GM23338 (cell line): ENCODE data around the gene TRAIP. TPM values are rescaled to one million over a fixed set of nuclear protein-coding genes. Genes with fewer than 3 reads are reported as not detected.
A peak's percentile ranks its signal among the peaks of the same experiment; 100 is the strongest.

Experiments
- ATAC-seq: fragments of 200-7000 bp; cut with Tn5 transposase; 3 replicates; pipeline ENCODE4 v1.9.1; 2020
- DNase-seq: peaks from one replicate; pipeline ENCODE4 v3.0.0-alpha.2; 2015; ENCODE audit warnings: low spot score
- H2AFZ ChIP-seq: fragments of 200-600 bp; sonication (generic); 2 replicates; pipeline ENCODE4 v1.8.0; 2016; ENCODE audit warnings: antibody characterized with exemption, mild to moderate bottlenecking, moderate library complexity
- H3F3A ChIP-seq: fragments of 200-600 bp; sonication (generic); replicated peaks from 2 replicates; pipeline ENCODE4 v1.8.0; 2017; ENCODE audit warnings: antibody characterized with exemption, mixed run types, low read depth
- H3K27ac ChIP-seq: fragments of 200-600 bp; sonication (generic); 2 replicates; pipeline ENCODE4 v1.6.1; 2016; ENCODE audit warnings: low read depth
- H3K27me3 ChIP-seq: fragments of 200-600 bp; sonication (generic); 2 replicates; pipeline ENCODE4 v1.8.0; 2016; ENCODE audit warnings: mild to moderate bottlenecking, mixed run types, moderate library complexity; ENCODE audit not compliant: insufficient read depth
- H3K36me3 ChIP-seq: fragments of 200-600 bp; sonication (generic); 2 replicates; pipeline ENCODE4 v1.8.0; 2016; ENCODE audit warnings: mild to moderate bottlenecking; ENCODE audit not compliant: insufficient read depth
- H3K4me1 ChIP-seq: fragments of 200-600 bp; sonication (generic); 2 replicates; pipeline ENCODE4 v1.8.0; 2016; ENCODE audit warnings: mild to moderate bottlenecking, moderate library complexity; ENCODE audit not compliant: insufficient read depth
- H3K4me2 ChIP-seq: fragments of 200-600 bp; sonication (generic); 2 replicates; pipeline ENCODE4 v1.7.1; 2017; ENCODE audit warnings: mixed run types
- H3K4me3 ChIP-seq: fragments of 200-600 bp; sonication (generic); 2 replicates; pipeline ENCODE4 v1.6.1; 2016; ENCODE audit warnings: mixed run types
- H3K79me2 ChIP-seq: fragments of 200-600 bp; sonication (generic); replicated peaks from 2 replicates; pipeline ENCODE4 v1.8.0; 2017; ENCODE audit warnings: mild to moderate bottlenecking; ENCODE audit not compliant: insufficient read depth
- H3K9me2 ChIP-seq: fragments of 200-600 bp; sonication (generic); 2 replicates; pipeline ENCODE4 v1.8.0; 2017; ENCODE audit not compliant: insufficient read depth
- H4K20me1 ChIP-seq: fragments of 200-600 bp; sonication (generic); replicated peaks from 2 replicates; pipeline ENCODE4 v1.8.0; 2017; ENCODE audit warnings: mild to moderate bottlenecking; ENCODE audit not compliant: insufficient read depth
- H3K27ac Mint-ChIP-seq: 2 replicates; pipeline ENCODE4 v1.8.0; 2020; ENCODE audit warnings: inconsistent platforms, mild to moderate bottlenecking, moderate library complexity, mixed read lengths
- H3K27me3 Mint-ChIP-seq: 3 replicates; pipeline ENCODE4 v1.8.0; 2022; ENCODE audit warnings: low read depth, mild to moderate bottlenecking, moderate library complexity, mixed read lengths, inconsistent platforms; ENCODE audit not compliant: insufficient read depth, poor library complexity
- H3K36me3 Mint-ChIP-seq: 3 replicates; pipeline ENCODE4 v1.8.0; 2021; ENCODE audit warnings: low read depth, mild to moderate bottlenecking, inconsistent platforms, moderate library complexity, mixed read lengths
- H3K4me1 Mint-ChIP-seq: 3 replicates; pipeline ENCODE4 v1.8.0; 2020; ENCODE audit warnings: mild to moderate bottlenecking, inconsistent platforms, mixed read lengths
- H3K4me3 Mint-ChIP-seq: 3 replicates; pipeline ENCODE4 v1.8.0; 2021; ENCODE audit warnings: moderate library complexity, mild to moderate bottlenecking, inconsistent platforms, mixed read lengths
- H3K9me3 Mint-ChIP-seq: 3 replicates; pipeline ENCODE4 v1.8.0; 2020; ENCODE audit warnings: moderate library complexity, mild to moderate bottlenecking, inconsistent platforms, mixed read lengths
- CREB1 ChIP-seq: fragments of 250-450 bp; sonication (Bioruptor Pico); IDR thresholded peaks from 2 replicates; pipeline ENCODE4 v1.5.0; 2020; ENCODE audit warnings: low read depth, mild to moderate bottlenecking, moderate library complexity
- ETS1 ChIP-seq: IDR thresholded peaks from 2 replicates; pipeline ENCODE4 v1.6.1; 2016; ENCODE audit warnings: antibody characterized with exemption
- EZH2phosphoT487 ChIP-seq: fragments of 200-600 bp; sonication (generic); IDR thresholded peaks from one replicate; pipeline ENCODE4 v1.8.1; 2018; ENCODE audit warnings: antibody characterized with exemption; ENCODE audit not compliant: unreplicated experiment
- NANOG ChIP-seq: IDR thresholded peaks from 2 replicates; pipeline ENCODE4 v1.6.1; 2016; ENCODE audit warnings: antibody characterized with exemption, borderline replicate concordance
- POLR2AphosphoS5 ChIP-seq: IDR thresholded peaks from 2 replicates; pipeline ENCODE4 v1.6.1; 2016; ENCODE audit warnings: antibody characterized with exemption, low read depth
- ZNF114 ChIP-seq: fragments of 250-450 bp; sonication (Bioruptor Pico); IDR thresholded peaks from 2 replicates; pipeline ENCODE4 v1.5.0; 2020; ENCODE audit warnings: mild to moderate bottlenecking, moderate library complexity
- polyA plus RNA-seq: library from polyadenylated mRNA; unstranded; fragments of >200 nt; fragmentation: Nextera tagmentation; extraction: Ambion mirVana; gene quantifications from 2 replicates; pipeline ENCODE4 v1.2.1, GENCODE V29; 2016
- total RNA-seq: library from RNA; depleted of rRNA; stranded (reverse); fragments of >200 nt; shearing (Covaris generic); gene quantifications from 2 replicates; pipeline ENCODE4 v1.2.3, GENCODE V29; 2014
- TF ChIP-seq, protein P1 (sequence below), 2 experiments: fragments of 200-600 bp in 1 of 2; sonication (generic) in 1 of 2; conservative IDR thresholded peaks; 2 replicates each; pipeline versions ENCODE4 v1.5.1 to v1.6.1; 2016 to 2017; ENCODE audit warnings: antibody characterized with exemption in 2 of 2, low read depth in 2 of 2, mild to moderate bottlenecking in 2 of 2, moderate library complexity in 1 of 2

TRAIP gene
- total and polyA plus RNA-seq, 2 experiments from 2014 or later = 15.3 to 16.6 TPM

DNA sequence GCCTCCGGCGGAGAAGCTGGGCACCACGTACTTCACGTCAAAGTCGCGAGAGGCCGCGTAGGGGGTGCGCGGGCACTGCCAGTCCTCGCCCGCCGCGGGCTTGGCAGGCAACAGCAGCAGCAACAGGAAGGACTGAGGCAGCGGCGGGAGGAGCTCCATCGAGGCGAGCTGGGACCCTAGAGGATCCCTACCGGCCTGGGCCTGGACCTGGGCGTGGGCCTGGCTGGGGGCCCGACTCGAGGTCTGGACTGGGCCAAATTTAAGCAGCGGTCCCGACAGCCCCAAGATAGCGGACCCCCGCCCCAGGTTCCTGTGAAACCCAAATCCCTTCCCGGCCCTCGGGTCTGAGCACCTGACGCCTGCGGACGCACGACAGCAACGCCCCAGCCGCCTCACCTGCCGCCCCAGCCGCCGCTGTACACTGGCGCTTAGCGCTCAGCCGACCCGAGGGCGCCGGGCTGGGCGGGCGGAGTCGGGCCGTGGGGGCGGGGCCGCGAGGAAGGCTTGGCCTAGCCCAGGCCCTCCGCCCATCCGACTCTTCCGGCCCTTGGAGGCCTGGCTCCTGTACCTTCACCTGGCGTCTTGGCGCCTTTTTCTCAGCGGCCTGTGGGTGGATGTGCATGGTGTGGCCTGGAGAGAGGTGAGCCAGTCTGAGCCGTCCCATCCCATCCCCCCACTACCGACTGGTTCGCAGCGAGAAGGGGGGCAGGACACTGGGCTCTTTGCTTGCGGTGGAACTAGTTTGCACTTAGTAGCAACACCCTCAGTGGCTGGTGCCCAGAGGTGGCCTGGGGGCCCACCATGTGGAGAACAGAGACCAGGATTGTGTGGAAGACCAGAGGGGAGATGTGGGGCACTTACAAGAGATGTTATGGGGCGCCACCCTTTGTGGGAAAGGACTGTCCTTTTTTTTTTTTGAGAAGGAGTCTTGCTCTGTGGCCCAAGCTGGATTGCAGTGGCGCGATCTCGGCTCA lies 47.4 kb upstream of the TRAIP start, which contains the start of gene MST1R:
Gene MST1R, minus strand, starts transcription at position 423 of the 974 bp plus-strand sequence. Its CDS starts 264 bp downstream, at position 159.
- Mint-ChIP-seq H3K36me3 (no peaks in the 10 kb centered on the region), H3K27me3 (peaks cover 20% of the 10 kb centered on the region), H3K4me3 (peak within 1 kb of the TSS; percentile 69), H3K27ac (peak within 1 kb of the TSS; percentile 95), H3K9me3 (no peaks in the 10 kb centered on the region), H3K4me1 (peaks cover 33% of the 10 kb centered on the region)
- Histone ChIP-seq H3K4me3 (peak within 1 kb of the TSS; percentile 49), H3K36me3 (no peaks in the 10 kb centered on the region), H3K4me2 (peak within 1 kb of the TSS; percentile 70), H3F3A (peaks cover 10% of the 10 kb centered on the region), H3K9me2 (peaks cover 5% of the 10 kb centered on the region; the same call in 1 of the 2 replicates), H4K20me1 (no peaks in the 10 kb centered on the region), H3K4me1 (peaks cover 25% of the 10 kb centered on the region), H3K27me3 (no peaks in the 10 kb centered on the region), H3K27ac (peak within 1 kb of the TSS; percentile 91), H3K79me2 (no peaks in the 10 kb centered on the region), H2AFZ (peak within 1 kb of the TSS; percentile 92)
- ATAC-seq (peak; percentile 87), DNase-seq (peak; percentile 98)
- TF ChIP-seq CREB1 = 0 out of 2 replicates have a peak, but pooled peaks have one; percentile 40
- TF ChIP-seq POLR2AphosphoS5 = peak; percentile 77
- no peak for TF ChIP-seq NANOG

DNA sequence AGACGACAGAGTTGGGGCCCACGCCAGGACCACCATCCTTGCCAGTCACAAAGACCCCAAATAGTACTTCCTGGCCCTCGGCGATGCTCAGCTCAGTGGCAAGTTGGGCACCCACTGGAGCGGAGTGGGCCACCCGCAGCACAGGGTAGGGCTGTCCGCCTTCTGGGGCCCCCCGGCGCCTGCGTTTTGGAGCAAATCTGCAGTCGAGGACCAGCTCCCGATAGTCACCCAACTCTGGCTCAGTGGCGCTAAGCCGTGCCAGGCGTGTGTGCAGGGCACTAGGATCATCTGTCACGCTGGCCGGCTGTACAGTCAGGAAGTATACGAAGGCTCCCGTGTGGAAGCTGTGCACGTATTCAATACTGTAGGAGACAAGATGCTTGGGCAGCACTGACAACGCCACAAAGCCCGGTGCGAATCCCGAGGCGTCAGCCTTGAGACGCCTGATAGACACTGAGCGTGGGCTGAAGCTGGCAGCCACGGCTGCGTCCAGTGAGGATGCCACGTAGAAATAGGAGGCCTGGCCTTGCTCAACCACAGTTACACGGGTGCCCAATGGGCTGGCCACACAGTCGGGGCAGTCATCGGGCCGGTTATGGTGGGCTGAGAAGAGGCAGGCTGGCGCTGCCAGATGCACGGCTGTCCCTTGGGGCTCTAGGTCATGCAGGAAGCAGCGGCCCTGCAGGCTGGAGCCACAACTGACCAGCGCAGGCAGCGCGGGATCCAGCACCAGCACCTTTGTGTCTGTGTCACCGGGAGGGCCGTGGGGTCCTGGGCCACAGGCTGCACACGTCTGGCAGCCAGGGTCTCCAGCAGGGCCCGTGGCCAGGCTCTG lies 46.4 kb upstream of the TRAIP start:
- Histone ChIP-seq H3K27me3 (no peaks in the 10 kb centered on the region), H3K4me2 (peak overlapping the region; percentile 70), H3F3A (peaks cover 10% of the 10 kb centered on the region), H3K4me1 (peaks cover 25% of the 10 kb centered on the region), H4K20me1 (no peaks in the 10 kb centered on the region), H3K79me2 (no peaks in the 10 kb centered on the region), H3K9me2 (peaks cover 5% of the 10 kb centered on the region; the same call in 1 of the 2 replicates), H3K27ac (no peak overlapping the region), H2AFZ (peak overlapping the region; percentile 69; the same call in 1 of the 2 replicates), H3K36me3 (no peaks in the 10 kb centered on the region), H3K4me3 (peak overlapping the region; percentile 49; the same call in 1 of the 2 replicates)
- no peaks in the 10 kb centered on the region for H3K36me3 Mint-ChIP-seq
- H3K27ac Mint-ChIP-seq = no peak overlapping the region
- ATAC-seq (no peak), DNase-seq (no peak)
- H3K9me3 Mint-ChIP-seq = no peaks in the 10 kb centered on the region
- peaks cover 21% of the 10 kb centered on the region for H3K27me3 Mint-ChIP-seq
- no peak overlapping the region; the same call in 1 of the 3 replicates for H3K4me3 Mint-ChIP-seq
- peaks cover 22% of the 10 kb centered on the region for H3K4me1 Mint-ChIP-seq
- no peak for TF ChIP-seq NANOG

- Mint-ChIP-seq H3K4me1 (peaks cover 18% of the 10 kb centered on the region), H3K27ac (no peak overlapping the region), H3K27me3 (peaks cover 21% of the 10 kb centered on the region), H3K9me3 (no peaks in the 10 kb centered on the region), H3K36me3 (no peaks in the 10 kb centered on the region), H3K4me3 (no peak overlapping the region)
- DNase-seq = no peak
- no peak overlapping the region for H2AFZ ChIP-seq
- no peaks in the 10 kb centered on the region for H3K27me3 ChIP-seq
- peaks cover 10% of the 10 kb centered on the region for H3F3A ChIP-seq
- no peaks in the 10 kb centered on the region for H3K36me3 ChIP-seq
- H3K79me2 ChIP-seq = no peaks in the 10 kb centered on the region
- ATAC-seq = no peak
- H3K4me1 ChIP-seq = peaks cover 24% of the 10 kb centered on the region
- peaks cover 5% of the 10 kb centered on the region; the same call in 1 of the 2 replicates for H3K9me2 ChIP-seq
- no peak overlapping the region for H3K27ac ChIP-seq
- H3K4me3 ChIP-seq = no peak overlapping the region
- no peaks in the 10 kb centered on the region for H4K20me1 ChIP-seq
- no peak overlapping the region for H3K4me2 ChIP-seq
- no peak for TF ChIP-seq ETS1
- TF ChIP-seq, protein P1, sequence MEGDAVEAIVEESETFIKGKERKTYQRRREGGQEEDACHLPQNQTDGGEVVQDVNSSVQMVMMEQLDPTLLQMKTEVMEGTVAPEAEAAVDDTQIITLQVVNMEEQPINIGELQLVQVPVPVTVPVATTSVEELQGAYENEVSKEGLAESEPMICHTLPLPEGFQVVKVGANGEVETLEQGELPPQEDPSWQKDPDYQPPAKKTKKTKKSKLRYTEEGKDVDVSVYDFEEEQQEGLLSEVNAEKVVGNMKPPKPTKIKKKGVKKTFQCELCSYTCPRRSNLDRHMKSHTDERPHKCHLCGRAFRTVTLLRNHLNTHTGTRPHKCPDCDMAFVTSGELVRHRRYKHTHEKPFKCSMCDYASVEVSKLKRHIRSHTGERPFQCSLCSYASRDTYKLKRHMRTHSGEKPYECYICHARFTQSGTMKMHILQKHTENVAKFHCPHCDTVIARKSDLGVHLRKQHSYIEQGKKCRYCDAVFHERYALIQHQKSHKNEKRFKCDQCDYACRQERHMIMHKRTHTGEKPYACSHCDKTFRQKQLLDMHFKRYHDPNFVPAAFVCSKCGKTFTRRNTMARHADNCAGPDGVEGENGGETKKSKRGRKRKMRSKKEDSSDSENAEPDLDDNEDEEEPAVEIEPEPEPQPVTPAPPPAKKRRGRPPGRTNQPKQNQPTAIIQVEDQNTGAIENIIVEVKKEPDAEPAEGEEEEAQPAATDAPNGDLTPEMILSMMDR (conservative IDR thresholded peaks at IDR 0.05; ENCODE audit: low read depth in 2 of 2) = no peak
- TF ChIP-seq ZNF114 (CRISPR knock-in tag) = no peak
- TF ChIP-seq EZH2phosphoT487 = no peak
Observed at GRCh38 chr3:49901366-49902339, 45.3 kb upstream of the TRAIP start.
